Measurements from ENCODE around the gene BDKRB2. TPM values are rescaled to one million over a fixed set of nuclear protein-coding genes. Genes with fewer than 3 reads are reported as not detected.

BDKRB2 gene
- total RNA-seq, 1 experiment from 2014 or later, result 0.05 TPM

- H3K4me3 ChIP-seq (ENCODE audit: low read depth in 2 of 2, low read length in 2 of 2), result no peak overlapping the region
- intact Hi-C loops (cut with micrococcal nuclease; ENCODE audit: unreplicated experiment) (no loop called here), in situ Hi-C loops (cut with HindIII; ENCODE audit: low pct_unique_long_range_greater_than_20kb, low sequenced_read_pairs) (no loop called here)
- POLR2A ChIA-PET, result no interaction called here
- no peak for DNase-seq (ENCODE audit: low read depth, low spot score)
- no peaks in the 10 kb centered on the region for H3K36me3 ChIP-seq (ENCODE audit: control insufficient read depth, insufficient read depth, low read length)
- ATAC-seq, result no peak
- TF ChIP-seq CTCF (IDR thresholded peaks at IDR 0.05) (no peak), POLR2AphosphoS5 (IDR thresholded peaks at IDR 0.05; ENCODE audit: low read depth, low read length) (no peak), SIN3A (IDR thresholded peaks at IDR 0.05; ENCODE audit: borderline replicate concordance, insufficient read depth, low read depth, low read length) (no peak), TCF7L2 (IDR thresholded peaks at IDR 0.05; ENCODE audit: low read depth, low read length) (no peak)
- TF ChIP-seq, protein P1, sequence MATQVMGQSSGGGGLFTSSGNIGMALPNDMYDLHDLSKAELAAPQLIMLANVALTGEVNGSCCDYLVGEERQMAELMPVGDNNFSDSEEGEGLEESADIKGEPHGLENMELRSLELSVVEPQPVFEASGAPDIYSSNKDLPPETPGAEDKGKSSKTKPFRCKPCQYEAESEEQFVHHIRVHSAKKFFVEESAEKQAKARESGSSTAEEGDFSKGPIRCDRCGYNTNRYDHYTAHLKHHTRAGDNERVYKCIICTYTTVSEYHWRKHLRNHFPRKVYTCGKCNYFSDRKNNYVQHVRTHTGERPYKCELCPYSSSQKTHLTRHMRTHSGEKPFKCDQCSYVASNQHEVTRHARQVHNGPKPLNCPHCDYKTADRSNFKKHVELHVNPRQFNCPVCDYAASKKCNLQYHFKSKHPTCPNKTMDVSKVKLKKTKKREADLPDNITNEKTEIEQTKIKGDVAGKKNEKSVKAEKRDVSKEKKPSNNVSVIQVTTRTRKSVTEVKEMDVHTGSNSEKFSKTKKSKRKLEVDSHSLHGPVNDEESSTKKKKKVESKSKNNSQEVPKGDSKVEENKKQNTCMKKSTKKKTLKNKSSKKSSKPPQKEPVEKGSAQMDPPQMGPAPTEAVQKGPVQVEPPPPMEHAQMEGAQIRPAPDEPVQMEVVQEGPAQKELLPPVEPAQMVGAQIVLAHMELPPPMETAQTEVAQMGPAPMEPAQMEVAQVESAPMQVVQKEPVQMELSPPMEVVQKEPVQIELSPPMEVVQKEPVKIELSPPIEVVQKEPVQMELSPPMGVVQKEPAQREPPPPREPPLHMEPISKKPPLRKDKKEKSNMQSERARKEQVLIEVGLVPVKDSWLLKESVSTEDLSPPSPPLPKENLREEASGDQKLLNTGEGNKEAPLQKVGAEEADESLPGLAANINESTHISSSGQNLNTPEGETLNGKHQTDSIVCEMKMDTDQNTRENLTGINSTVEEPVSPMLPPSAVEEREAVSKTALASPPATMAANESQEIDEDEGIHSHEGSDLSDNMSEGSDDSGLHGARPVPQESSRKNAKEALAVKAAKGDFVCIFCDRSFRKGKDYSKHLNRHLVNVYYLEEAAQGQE (IDR thresholded peaks at IDR 0.05; ENCODE audit: insufficient read depth in 1 of 2, low read depth in 2 of 2, low read length in 1 of 2), result no peak
- no peaks in the 10 kb centered on the region for H3K27me3 ChIP-seq (ENCODE audit: control insufficient read depth, insufficient read depth, low read length)
- no peaks in the 10 kb centered on the region for H3K9me3 ChIP-seq (ENCODE audit: control insufficient read depth, insufficient read depth, low read depth, low read length)
- CTCF ChIA-PET, result no interaction called here
- no TSS peak for BruUV-seq (replicated peaks)
- H3K27ac ChIP-seq (ENCODE audit: low read length), result no peak overlapping the region
- no peaks in the 10 kb centered on the region for H3K4me1 ChIP-seq (ENCODE audit: control insufficient read depth, insufficient read depth, low read length)
Observed at GRCh38 chr14:96224480-96225096, 19.9 kb downstream of the BDKRB2 start.

DNA sequence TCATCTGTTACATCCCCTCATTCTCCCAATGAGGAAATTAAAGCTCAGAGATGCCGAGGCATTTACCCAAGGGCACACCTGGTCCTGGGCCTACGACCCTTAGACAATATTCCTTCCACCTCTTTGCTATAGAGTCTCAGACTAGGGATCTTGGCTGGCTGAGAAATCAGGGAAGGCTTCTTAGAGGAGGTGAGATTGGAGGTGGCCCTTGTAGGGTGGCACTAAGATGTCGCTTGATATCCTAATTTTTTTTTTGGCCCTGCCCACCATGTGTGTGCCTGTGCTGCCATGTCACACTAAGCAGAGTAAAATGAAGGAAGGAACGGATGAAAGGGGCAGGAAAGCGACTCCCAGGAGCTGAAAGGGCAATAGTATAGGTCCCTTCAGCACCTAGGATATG, 20.6 kb downstream of the BDKRB2 start:
- Histone ChIP-seq H3K27me3 (ENCODE audit: control insufficient read depth, insufficient read depth, low read length) (no peaks in the 10 kb centered on the region), H3K9me3 (ENCODE audit: control insufficient read depth, insufficient read depth, low read depth, low read length) (no peaks in the 10 kb centered on the region), H3K36me3 (ENCODE audit: control insufficient read depth, insufficient read depth, low read length) (no peaks in the 10 kb centered on the region), H3K4me3 (ENCODE audit: low read depth in 2 of 2, low read length in 2 of 2) (no peak overlapping the region), H3K4me1 (ENCODE audit: control insufficient read depth, insufficient read depth, low read length) (no peaks in the 10 kb centered on the region), H3K27ac (ENCODE audit: low read length) (no peak overlapping the region)
- intact Hi-C loops (cut with micrococcal nuclease; ENCODE audit: unreplicated experiment), result no loop called here
- CTCF ChIA-PET, result no interaction called here
- in situ Hi-C loops (cut with HindIII; ENCODE audit: low pct_unique_long_range_greater_than_20kb, low sequenced_read_pairs), result no loop called here
- BruUV-seq (replicated peaks), result no TSS peak
- ATAC-seq, result no peak
- no peak for DNase-seq (ENCODE audit: low read depth, low spot score)
- TF ChIP-seq SIN3A (IDR thresholded peaks at IDR 0.05; ENCODE audit: borderline replicate concordance, insufficient read depth, low read depth, low read length), result no peak
- TF ChIP-seq TCF7L2 (IDR thresholded peaks at IDR 0.05; ENCODE audit: low read depth, low read length), result no peak
- no peak for TF ChIP-seq POLR2AphosphoS5 (IDR thresholded peaks at IDR 0.05; ENCODE audit: low read depth, low read length)
- no peak for TF ChIP-seq CTCF (IDR thresholded peaks at IDR 0.05)
- POLR2A ChIA-PET, result no interaction called here
